ENCODE results near the gene LDAF1. TPM values are rescaled to one million over a fixed set of nuclear protein-coding genes. Genes with fewer than 3 reads are reported as not detected.
A peak's percentile ranks its signal among the peaks of the same experiment; 100 is the strongest.

LDAF1 gene
- total and polyA plus RNA-seq, 2 of the 8 experiments (the other 6 are each of a cell fraction or from before 2014, with no cell fraction given), result 32.4 to 34.2 TPM

GRCh38 chr16:21130811-21131210, 27.7 kb upstream of the LDAF1 start:
- no peak overlapping the region for H4K5ac ChIP-seq (ENCODE audit: insufficient read length, low read depth, low read length)
- DNase-seq (ENCODE audit: low read depth in 1 of 2, low spot score in 2 of 2), result no peak
- no peak overlapping the region for H3K4me3 ChIP-seq (ENCODE audit: extremely low read depth in 1 of 4, insufficient read depth in 2 of 4, low read depth in 3 of 4, low read length in 4 of 4)
- no peaks in the 10 kb centered on the region for H3K9me3 ChIP-seq (ENCODE audit: insufficient read depth in 2 of 2, low read depth in 1 of 2, low read length in 1 of 2)
- H3K23me2 ChIP-seq (ENCODE audit: low read depth, low read length), result no peaks in the 10 kb centered on the region
- no peak overlapping the region for H2AFZ ChIP-seq (ENCODE audit: low read length)
- H3K18ac ChIP-seq (ENCODE audit: extremely low read depth, low read length), result no peak overlapping the region; the same call in 1 of the 2 replicates
- CTCF ChIA-PET (ENCODE audit: partially characterized antibody), result interaction anchor here (0.7 to 1.4 kb wide), 2 partner anchors 15 to 143 kb away, joined by 3 read pairs; no protein-coding TSS in a partner anchor
- H3K56ac ChIP-seq (replicated peaks; ENCODE audit: insufficient read length, low read depth, low read length), result no peak overlapping the region
- H3K4me1 ChIP-seq (replicated peaks in 1 of 4; ENCODE audit: control insufficient read depth in 3 of 4, insufficient read depth in 4 of 4, low read length in 3 of 4), result peaks cover 2 to 7% (median 3%) of the 10 kb centered on the region in 4 experiments
- WGBS, 2 experiments (ENCODE audit: extremely low coverage in 1 of 2, insufficient coverage in 1 of 2, insufficient read length in 1 of 2, insufficient replicate concordance in 2 of 2, low coverage in 1 of 2, low lambda C conversion rate in 2 of 2, missing lambda C conversion rate in 1 of 2), result 53% methylated on average over 3 of the region's 3 CpGs; no CpG with 5 or more reads in 1 of the 2 experiments
- H3K14ac ChIP-seq (ENCODE audit: insufficient read length), result no peak overlapping the region
- no peak overlapping the region for H3K9ac ChIP-seq (replicated peaks in 1 of 4; ENCODE audit: extremely low read depth in 1 of 4, low read depth in 3 of 4, low read length in 3 of 4)
- no peak overlapping the region for H3K27ac ChIP-seq (ENCODE audit: low read depth, low read length)
- H3K4ac ChIP-seq (replicated peaks; ENCODE audit: insufficient read length, low read depth, low read length), result no peak overlapping the region
- H3K79me2 ChIP-seq (ENCODE audit: control insufficient read depth in 1 of 2, insufficient read depth in 2 of 2, low read length in 2 of 2), result no peaks in the 10 kb centered on the region
- no peak overlapping the region for H2BK20ac ChIP-seq (ENCODE audit: low read length)
- no peak overlapping the region; the same call in 1 of the 2 replicates for H2BK5ac ChIP-seq (ENCODE audit: low read depth, low read length)
- TF ChIP-seq SRF (IDR thresholded peaks at IDR 0.05; ENCODE audit: low read depth, low read length), result no peak
- TF ChIP-seq CREB1 (IDR thresholded peaks at IDR 0.05), result no peak
- TF ChIP-seq POLR2A (IDR thresholded peaks at IDR 0.05; ENCODE audit: control extremely low read depth in 1 of 2, low read depth in 2 of 2, low read length in 2 of 2), result no peak
- TF ChIP-seq RNF2 (IDR thresholded peaks at IDR 0.05; ENCODE audit: borderline replicate concordance, low read depth, low read length, missing control alignments, poor library complexity, severe bottlenecking), result no peak
- no peak for TF ChIP-seq MAFK (IDR thresholded peaks at IDR 0.05; ENCODE audit: low read depth, low read length)
- peak; percentile 89 for TF ChIP-seq KDM1A (IDR thresholded peaks at IDR 0.05; ENCODE audit: borderline replicate concordance, low read length)
- TF ChIP-seq CHD2 (IDR thresholded peaks at IDR 0.05; ENCODE audit: low read length), result no peak
- peak; percentile 71 for TF ChIP-seq POU5F1 (IDR thresholded peaks at IDR 0.05; ENCODE audit: low read depth, low read length)
- peak; percentile 60; the same call in 1 of the 2 replicates for TF ChIP-seq CEBPB (IDR thresholded peaks at IDR 0.05; ENCODE audit: low read depth, low read length)
- no peak for TF ChIP-seq EP300 (IDR thresholded peaks at IDR 0.05; ENCODE audit: borderline replicate concordance in 1 of 2, low read depth in 2 of 2, low read length in 2 of 2)
- H4K91ac ChIP-seq (replicated peaks; ENCODE audit: insufficient read length, low read length), result no peak overlapping the region
- no peaks in the 10 kb centered on the region for H4K20me1 ChIP-seq (replicated peaks in 1 of 2; ENCODE audit: control insufficient read depth in 1 of 2, insufficient read depth in 2 of 2, low read length in 2 of 2)
- no peak overlapping the region for H2BK120ac ChIP-seq (replicated peaks; ENCODE audit: low read depth, low read length)
- H3K36me3 ChIP-seq (ENCODE audit: control insufficient read depth in 2 of 4, insufficient read depth in 4 of 4, low read length in 3 of 4), result no peaks in the 10 kb centered on the region
- no peak overlapping the region for H2AK5ac ChIP-seq (ENCODE audit: low read depth, low read length)
- no peak overlapping the region for H2BK12ac ChIP-seq (ENCODE audit: low read depth, low read length)
- H3K27me3 ChIP-seq (replicated peaks in 1 of 4; ENCODE audit: control insufficient read depth in 3 of 4, extremely low read depth in 1 of 4, insufficient read depth in 3 of 4, low read length in 3 of 4), result no peaks in the 10 kb centered on the region
- H4K8ac ChIP-seq (ENCODE audit: extremely low read depth, insufficient read depth, low read length), result no peak overlapping the region
- H2BK15ac ChIP-seq (ENCODE audit: low read length), result no peak overlapping the region
- H3K23ac ChIP-seq (ENCODE audit: insufficient read length), result no peak overlapping the region
- FAIRE-seq, result peak; percentile 66
- H3K4me2 ChIP-seq (ENCODE audit: insufficient read depth in 1 of 2, low read depth in 2 of 2, low read length in 2 of 2), result no peak overlapping the region; a peak in 1 of 4 replicates
- POLR2A ChIA-PET (ENCODE audit: partially characterized antibody), result interaction anchor here (0.7 kb wide), 1 partner anchor 1130 kb away, joined by 3 read pairs; no protein-coding TSS in a partner anchor
- no peaks in the 10 kb centered on the region for H3K79me1 ChIP-seq (ENCODE audit: low read depth, low read length)

Data from H1 (cell line).